CD14-positive monocyte (primary cell): Measurements from ENCODE around the gene GAL. TPM values are rescaled to one million over a fixed set of nuclear protein-coding genes. Genes with fewer than 3 reads are reported as not detected.

Source experiments
- DNase-seq, 3 donors: peaks; one replicate each; pipeline ENCODE4 v3.0.0-alpha.2; 2011 to 2022
- H2AFZ ChIP-seq: 2 replicates; pipeline ENCODE4 v1.6.0; 2012; ENCODE audit warnings: mild to moderate bottlenecking, low read depth, low read length, inconsistent platforms; ENCODE audit not compliant: insufficient read depth, poor library complexity, severe bottlenecking
- H3K27ac ChIP-seq, 2 donors: 1 replicate in 1 of 2; 2 replicates in 1 of 2; pipeline ENCODE4 v1.5.1; 2012 to 2013; ENCODE audit warnings: low read length in 2 of 2, control low read depth in 1 of 2, inconsistent platforms in 1 of 2, low read depth in 1 of 2, mild to moderate bottlenecking in 1 of 2
- H3K27me3 ChIP-seq, 2 donors: one replicate each; pipeline versions ENCODE4 v1.6.0 to v1.6.1; 2011 to 2013; ENCODE audit warnings: low read length in 2 of 2; ENCODE audit not compliant: control insufficient read depth in 2 of 2, insufficient read depth in 2 of 2
- H3K36me3 ChIP-seq, 2 donors: replicated peaks in 1 of 2; 1 replicate in 1 of 2; 2 replicates in 1 of 2; pipeline versions ENCODE4 v1.5.1 to v1.6.1; 2012 to 2013; ENCODE audit warnings: low read length in 2 of 2, control low read depth in 1 of 2, inconsistent platforms in 1 of 2, mild to moderate bottlenecking in 1 of 2; ENCODE audit not compliant: insufficient read depth in 2 of 2, control insufficient read depth in 1 of 2
- H3K4me1 ChIP-seq, 2 donors: 1 replicate in 1 of 2; 2 replicates in 1 of 2; pipeline versions ENCODE4 v1.5.1 to v1.6.1; 2012 to 2013; ENCODE audit warnings: low read length in 2 of 2, control low read depth in 1 of 2, inconsistent platforms in 1 of 2, mild to moderate bottlenecking in 1 of 2, moderate library complexity in 1 of 2; ENCODE audit not compliant: insufficient read depth in 2 of 2, control insufficient read depth in 1 of 2
- H3K4me2 ChIP-seq: replicated peaks from 2 replicates; pipeline ENCODE3; 2012; ENCODE audit warnings: low read length, moderate library complexity, mild to moderate bottlenecking; ENCODE audit not compliant: poor library complexity, severe bottlenecking; ENCODE audit errors: extremely low read depth
- H3K4me3 ChIP-seq, 3 experiments: fragments of 200-600 bp in 1 of 3; sonication (generic) in 1 of 3; replicated peaks in 1 of 3; 1 replicate in 2 of 3; 2 replicates in 1 of 3; pipeline ENCODE4 v1.5.1; 2011 to 2013; ENCODE audit warnings: low read length in 3 of 3, mild to moderate bottlenecking in 3 of 3, control low read depth in 2 of 3, low read depth in 2 of 3, inconsistent platforms in 1 of 3, moderate library complexity in 1 of 3
- H3K79me2 ChIP-seq: 2 replicates; pipeline ENCODE4 v1.6.0; 2012; ENCODE audit warnings: mild to moderate bottlenecking, control low read depth, inconsistent platforms, low read length, moderate library complexity; ENCODE audit not compliant: insufficient read depth
- H3K9ac ChIP-seq: 2 replicates; pipeline ENCODE4 v1.6.0; 2017; ENCODE audit warnings: low read length, mild to moderate bottlenecking; ENCODE audit not compliant: insufficient read depth, poor library complexity, severe bottlenecking
- H3K9me3 ChIP-seq, 2 donors: replicated peaks in 1 of 2; 1 replicate in 1 of 2; 2 replicates in 1 of 2; pipeline versions ENCODE4 v1.5.1 to v1.6.1; 2012 to 2013; ENCODE audit warnings: low read length in 2 of 2, control low read depth in 1 of 2; ENCODE audit not compliant: control insufficient read depth in 1 of 2, insufficient read depth in 1 of 2
- H4K20me1 ChIP-seq: 2 replicates; pipeline ENCODE4 v1.6.0; 2012; ENCODE audit warnings: mild to moderate bottlenecking, low read length, control low read depth, moderate library complexity; ENCODE audit not compliant: insufficient read depth
- H3K27ac Mint-ChIP-seq, 7 donors: one replicate each; pipeline ENCODE4 v1.8.0; 2020; ENCODE audit warnings: mild to moderate bottlenecking in 7 of 7, mixed read lengths in 7 of 7, moderate library complexity in 6 of 7, inconsistent platforms in 2 of 7
- H3K27me3 Mint-ChIP-seq, 3 donors: one replicate each; pipeline ENCODE4 v1.8.0; 2021 to 2022; ENCODE audit warnings: low read depth in 3 of 3, mild to moderate bottlenecking in 3 of 3, mixed read lengths in 3 of 3, moderate library complexity in 3 of 3, inconsistent platforms in 1 of 3
- H3K36me3 Mint-ChIP-seq, 2 donors: one replicate each; pipeline ENCODE4 v1.8.0; 2020; ENCODE audit warnings: mixed read lengths in 2 of 2, inconsistent platforms in 1 of 2, mild to moderate bottlenecking in 1 of 2
- H3K4me1 Mint-ChIP-seq: one replicate; pipeline ENCODE4 v1.8.0; 2020; ENCODE audit warnings: mild to moderate bottlenecking, mixed read lengths
- H3K4me3 Mint-ChIP-seq, 2 donors: one replicate each; pipeline ENCODE4 v1.8.0; 2020; ENCODE audit warnings: mild to moderate bottlenecking in 2 of 2, mixed read lengths in 2 of 2, moderate library complexity in 1 of 2
- H3K9me3 Mint-ChIP-seq, 7 donors: one replicate each; pipeline ENCODE4 v1.8.0; 2020 to 2022; ENCODE audit warnings: mixed read lengths in 7 of 7, mild to moderate bottlenecking in 6 of 7, moderate library complexity in 6 of 7, inconsistent platforms in 2 of 7
- WGBS: methylation state at CpG from one replicate; pipeline ENCODE4 v1.1.5; 2013; ENCODE audit warnings: missing lambda C conversion rate; ENCODE audit not compliant: insufficient coverage; 5-methylcytosine and 5-hydroxymethylcytosine counted together
- intact Hi-C, 2 donors: fragments of 100-400 bp; cut with micrococcal nuclease; formaldehyde crosslinking; loops; one replicate each; pipeline versions ENCODE4 v1.15.0 to v1.15.1; 2023
- polyA plus RNA-seq, 3 donors: library from polyadenylated mRNA; depleted of rRNA in 1 of 3; unstranded in 2 of 3; stranded (reverse) in 1 of 3; fragments of 300-500 nt in 2 of 3; fragments of >200 nt in 1 of 3; fragmentation: Illumina TruSeq in 2 of 3; gene quantifications; 1 replicate in 2 of 3; 2 replicates in 1 of 3; pipeline ENCODE4 v1.2.3, GENCODE V29; 2012 to 2021
- TF ChIP-seq, protein P1 (sequence below): fragments of 200-600 bp; IDR thresholded peaks from one replicate; pipeline ENCODE4 v1.8.0; 2022; ENCODE audit warnings: antibody characterized with exemption, mild to moderate bottlenecking

The GAL gene
- polyA plus RNA-seq, 3 donors = not detected

DNA sequence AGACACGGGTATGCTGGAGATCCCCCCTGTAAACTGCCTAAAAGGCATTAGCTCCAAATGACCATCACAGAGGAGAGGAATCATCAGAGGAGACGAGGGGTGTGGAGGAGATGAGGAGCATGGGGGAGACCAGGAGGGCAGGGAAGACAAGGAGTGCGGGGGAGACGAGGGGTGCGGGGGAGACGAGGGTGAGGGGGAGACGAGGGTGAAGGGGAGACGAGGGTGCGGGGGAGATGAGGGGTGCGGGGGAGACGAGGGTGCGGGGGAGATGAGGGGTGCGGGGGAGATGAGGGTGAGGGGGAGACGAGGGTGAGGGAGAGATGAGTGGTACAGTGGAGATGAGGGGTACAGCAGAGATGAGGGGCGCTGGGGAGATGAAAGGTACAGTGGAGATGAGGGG is 17.5 kb upstream of the GAL start:
- H3K4me3 ChIP-seq = no peak overlapping the region
- TF ChIP-seq, protein P1, sequence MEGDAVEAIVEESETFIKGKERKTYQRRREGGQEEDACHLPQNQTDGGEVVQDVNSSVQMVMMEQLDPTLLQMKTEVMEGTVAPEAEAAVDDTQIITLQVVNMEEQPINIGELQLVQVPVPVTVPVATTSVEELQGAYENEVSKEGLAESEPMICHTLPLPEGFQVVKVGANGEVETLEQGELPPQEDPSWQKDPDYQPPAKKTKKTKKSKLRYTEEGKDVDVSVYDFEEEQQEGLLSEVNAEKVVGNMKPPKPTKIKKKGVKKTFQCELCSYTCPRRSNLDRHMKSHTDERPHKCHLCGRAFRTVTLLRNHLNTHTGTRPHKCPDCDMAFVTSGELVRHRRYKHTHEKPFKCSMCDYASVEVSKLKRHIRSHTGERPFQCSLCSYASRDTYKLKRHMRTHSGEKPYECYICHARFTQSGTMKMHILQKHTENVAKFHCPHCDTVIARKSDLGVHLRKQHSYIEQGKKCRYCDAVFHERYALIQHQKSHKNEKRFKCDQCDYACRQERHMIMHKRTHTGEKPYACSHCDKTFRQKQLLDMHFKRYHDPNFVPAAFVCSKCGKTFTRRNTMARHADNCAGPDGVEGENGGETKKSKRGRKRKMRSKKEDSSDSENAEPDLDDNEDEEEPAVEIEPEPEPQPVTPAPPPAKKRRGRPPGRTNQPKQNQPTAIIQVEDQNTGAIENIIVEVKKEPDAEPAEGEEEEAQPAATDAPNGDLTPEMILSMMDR = no peak
- DNase-seq = no peak
- H3K36me3 Mint-ChIP-seq = no peaks in the 10 kb centered on the region
- H3K4me1 Mint-ChIP-seq = no peaks in the 10 kb centered on the region
- H3K79me2 ChIP-seq = no peaks in the 10 kb centered on the region
- no peaks in the 10 kb centered on the region for H3K27me3 ChIP-seq
- 48% methylated on average over 2 of the region's 15 CpGs for WGBS
- H3K4me3 Mint-ChIP-seq = no peak overlapping the region
- no peak overlapping the region for H2AFZ ChIP-seq
- H3K9me3 ChIP-seq = no peaks in the 10 kb centered on the region
- no peaks in the 10 kb centered on the region for H4K20me1 ChIP-seq
- H3K9ac ChIP-seq = no peak overlapping the region
- H3K36me3 ChIP-seq = no peaks in the 10 kb centered on the region
- no peaks in the 10 kb centered on the region for H3K4me1 ChIP-seq
- H3K27ac ChIP-seq = no peak overlapping the region
- intact Hi-C loops = no loop called here
- no peak overlapping the region for H3K4me2 ChIP-seq
- peaks cover 2 to 12% (median 9%) of the 10 kb centered on the region in 3 donors for H3K27me3 Mint-ChIP-seq
- peaks cover 0 to 11% (median 0%) of the 10 kb centered on the region in 7 donors for H3K9me3 Mint-ChIP-seq
- H3K27ac Mint-ChIP-seq = no peak overlapping the region

DNA sequence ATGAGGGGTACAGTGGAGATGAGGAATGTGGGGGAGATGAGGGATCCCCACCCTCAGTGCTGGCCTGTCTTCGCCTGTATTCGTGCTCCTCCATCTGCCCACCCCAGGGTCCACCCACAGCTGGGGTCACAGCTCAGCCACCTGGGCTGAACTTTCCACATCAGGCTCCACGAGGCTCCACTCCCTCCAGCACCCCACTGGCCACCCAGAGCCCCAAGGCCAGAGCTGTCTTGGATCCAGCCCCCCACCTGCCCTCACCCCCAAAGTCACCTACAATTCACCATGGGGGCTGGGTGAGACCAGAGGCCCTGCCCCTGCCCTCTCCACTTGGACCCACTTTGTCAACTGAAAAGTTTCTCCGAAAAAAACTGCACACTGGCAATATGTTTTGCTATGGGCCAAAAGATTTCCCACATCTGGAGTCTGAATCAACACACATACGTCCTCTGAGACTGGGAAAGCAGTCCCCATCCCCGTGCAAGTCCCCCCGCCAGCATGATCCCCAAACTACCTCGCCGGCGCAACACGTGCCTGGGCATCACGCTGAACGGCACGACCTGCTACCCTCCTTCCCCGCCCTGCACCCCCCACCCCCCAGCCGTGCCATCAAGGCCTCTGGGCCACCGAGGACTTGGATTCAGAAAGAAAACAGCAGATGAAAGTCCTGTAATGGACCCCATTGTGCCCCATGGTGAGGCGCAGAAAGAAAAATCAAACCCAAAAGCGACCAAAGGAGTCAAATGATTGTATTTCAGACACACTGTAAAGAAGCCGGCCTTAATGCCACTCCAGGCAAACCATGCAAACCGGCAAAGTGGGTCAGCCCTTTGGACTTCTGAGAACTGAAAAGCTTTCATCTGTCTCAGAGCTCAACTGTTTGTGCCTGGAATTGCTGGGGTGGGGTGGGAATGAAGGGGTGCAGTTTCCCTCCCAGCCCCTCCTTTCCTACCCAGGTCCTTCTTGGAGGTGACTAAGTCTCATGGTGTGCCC is 16.5 kb upstream of the GAL start:
- 89% methylated on average over 16 of the region's 21 CpGs for WGBS
- Mint-ChIP-seq H3K36me3 (no peaks in the 10 kb centered on the region), H3K4me3 (no peak overlapping the region), H3K27me3 (peaks cover 2 to 12% (median 11%) of the 10 kb centered on the region in 3 donors), H3K4me1 (no peaks in the 10 kb centered on the region), H3K9me3 (peaks cover 0 to 6% (median 0%) of the 10 kb centered on the region in 7 donors), H3K27ac (no peak overlapping the region)
- Histone ChIP-seq H3K36me3 (no peaks in the 10 kb centered on the region), H2AFZ (no peak overlapping the region), H3K27me3 (no peaks in the 10 kb centered on the region), H3K27ac (no peak overlapping the region), H3K4me1 (no peaks in the 10 kb centered on the region), H3K4me3 (no peak overlapping the region), H3K9me3 (no peaks in the 10 kb centered on the region), H4K20me1 (no peaks in the 10 kb centered on the region), H3K9ac (no peak overlapping the region), H3K79me2 (no peaks in the 10 kb centered on the region), H3K4me2 (no peak overlapping the region)
- TF ChIP-seq, protein P1 = no peak
- intact Hi-C loops = no loop called here
- no peak for DNase-seq
